HEK293T (cell line): ENCODE data around the gene ZNF436.

ENCODE experiments used
- CTCF ChIA-PET: fragments of 350-600 bp; formaldehyde crosslinking; extraction: SDS; loops from one replicate; lab custom pipeline; 2021; ENCODE audit warnings: antibody characterized with exemption, inconsistent platforms; lab: Yijun Ruan, JAX
- POLR2A ChIA-PET: fragments of 350-600 bp; formaldehyde crosslinking; extraction: SDS; loops from one replicate; lab custom pipeline; 2020; ENCODE audit warnings: antibody characterized with exemption, inconsistent platforms; lab: Yijun Ruan, JAX
- DNase-seq: peaks from one replicate; pipeline ENCODE4 v3.0.0; 2012; ENCODE audit warnings: mixed read lengths; ENCODE audit errors: extremely low spot score
- ARNT ChIP-seq: fragments of 450-650 bp; IDR thresholded peaks from 2 replicates; pipeline ENCODE4 v1.6.1; 2017; ENCODE audit warnings: mild to moderate bottlenecking
- BHLHE40 ChIP-seq: fragments of 450-650 bp; IDR thresholded peaks from 2 replicates; pipeline ENCODE4 v1.6.1; 2016; ENCODE audit warnings: mild to moderate bottlenecking, moderate library complexity, borderline replicate concordance
- CTBP1 ChIP-seq: fragments of 450-650 bp; IDR thresholded peaks from 2 replicates; pipeline ENCODE4 v1.6.1; 2016; ENCODE audit warnings: borderline replicate concordance
- ELF4 ChIP-seq: fragments of 450-650 bp; IDR thresholded peaks from 2 replicates; pipeline ENCODE4 v1.6.1; 2017; ENCODE audit warnings: antibody characterized with exemption
- FOXA1 ChIP-seq: fragments of 450-650 bp; IDR thresholded peaks from 2 replicates; pipeline ENCODE4 v1.6.1; 2016; ENCODE audit warnings: mild to moderate bottlenecking
- FOXK2 ChIP-seq: fragments of 450-650 bp; IDR thresholded peaks from 2 replicates; pipeline ENCODE4 v1.6.1; 2016; ENCODE audit warnings: mild to moderate bottlenecking
- FOXM1 ChIP-seq: fragments of 450-650 bp; IDR thresholded peaks from 2 replicates; pipeline ENCODE4 v1.6.1; 2017; ENCODE audit warnings: mild to moderate bottlenecking, borderline replicate concordance
- HDGF ChIP-seq: fragments of 450-650 bp; IDR thresholded peaks from 2 replicates; pipeline ENCODE4 v1.6.1; 2017; ENCODE audit warnings: antibody characterized with exemption, borderline replicate concordance
- L3MBTL2 ChIP-seq: fragments of 450-650 bp; conservative IDR thresholded peaks from 2 replicates; pipeline ENCODE4 v1.6.1; 2016; ENCODE audit warnings: mild to moderate bottlenecking
- LEF1 ChIP-seq: fragments of 450-650 bp; IDR thresholded peaks from 2 replicates; pipeline ENCODE4 v1.6.1; 2017; ENCODE audit warnings: mild to moderate bottlenecking, borderline replicate concordance
- NFRKB ChIP-seq: fragments of 450-650 bp; IDR thresholded peaks from 2 replicates; pipeline ENCODE4 v1.6.1; 2016; ENCODE audit warnings: mild to moderate bottlenecking, moderate library complexity
- PKNOX1 ChIP-seq: fragments of 450-650 bp; IDR thresholded peaks from 2 replicates; pipeline ENCODE4 v1.6.1; 2016
- SP1 ChIP-seq: fragments of 450-650 bp; IDR thresholded peaks from 2 replicates; pipeline ENCODE4 v1.6.1; 2017
- SUZ12 ChIP-seq: fragments of 450-650 bp; IDR thresholded peaks from 2 replicates; pipeline ENCODE4 v1.6.1; 2016; ENCODE audit warnings: mild to moderate bottlenecking
- TARDBP ChIP-seq: fragments of 450-650 bp; IDR thresholded peaks from 2 replicates; pipeline ENCODE4 v1.6.1; 2016
- ZNF384 ChIP-seq: fragments of 450-650 bp; IDR thresholded peaks from 2 replicates; pipeline ENCODE4 v1.6.1; 2016

The ZNF436 gene

GRCh38 chr1:23343221-23344110 lies 26.2 kb downstream of the ZNF436 start:
- TF ChIP-seq CTBP1 (no peak), NFRKB (no peak), L3MBTL2 (0 out of 2 replicates have a peak, but pooled peaks have one; percentile 29), ELF4 (no peak), FOXK2 (no peak)
- ChIA-PET POLR2A (interaction anchor here (0.7 to 3.0 kb wide), 11 partner anchors 14 to 356 kb away, joined by 3 to 97 read pairs (median 4); partner anchors contain the start of genes HTR1D, ID3 and ZNF436), CTCF (no interaction called here)
- peak; percentile 20 for DNase-seq

- DNase-seq = no peak
- TF ChIP-seq ELF4 (no peak), PKNOX1 (no peak), ZNF384 (no peak), LEF1 (no peak), L3MBTL2 (no peak), BHLHE40 (no peak), FOXK2 (no peak), FOXM1 (no peak), SP1 (no peak), NFRKB (no peak), ARNT (no peak), FOXA1 (no peak), CTBP1 (no peak), TARDBP (no peak), HDGF (no peak), SUZ12 (no peak)
- ChIA-PET POLR2A (interaction anchor here (1.1 kb wide), 1 partner anchor 26 kb away, joined by 3 read pairs; no protein-coding TSS in a partner anchor), CTCF (no interaction called here)
Measured at GRCh38 chr1:23341931-23342692, 27.5 kb downstream of the ZNF436 start.

- ChIA-PET POLR2A (interaction anchor here (1.4 to 1.8 kb wide), 2 partner anchors 8 to 29 kb away, joined by 3 to 7 read pairs; no protein-coding TSS in a partner anchor), CTCF (interaction anchor here (0.6 kb wide), 1 partner anchor 50 kb away, joined by 4 read pairs; no protein-coding TSS in a partner anchor)
- DNase-seq = no peak
- no peak for TF ChIP-seq SP1
- no peak for TF ChIP-seq HDGF
- TF ChIP-seq PKNOX1 = no peak
- TF ChIP-seq FOXM1 = no peak
- no peak for TF ChIP-seq LEF1
- TF ChIP-seq ARNT = no peak
- no peak for TF ChIP-seq FOXK2
- no peak for TF ChIP-seq NFRKB
- no peak for TF ChIP-seq ZNF384
- TF ChIP-seq L3MBTL2 = no peak
- TF ChIP-seq TARDBP = no peak
- TF ChIP-seq SUZ12 = no peak
- no peak for TF ChIP-seq ELF4
- no peak for TF ChIP-seq CTBP1
- no peak for TF ChIP-seq BHLHE40
- no peak for TF ChIP-seq FOXA1
Measured at GRCh38 chr1:23339632-23340031, 30.0 kb downstream of the ZNF436 start.

GRCh38 chr1:23337869-23338268 lies 31.8 kb downstream of the ZNF436 start:
- ChIA-PET POLR2A (interaction anchor here (1.8 kb wide), 1 partner anchor 31 kb away, joined by 7 read pairs; no protein-coding TSS in a partner anchor), CTCF (interaction anchor here (0.6 kb wide), 1 partner anchor 66 kb away, joined by 3 read pairs; no protein-coding TSS in a partner anchor)
- TF ChIP-seq ZNF384 (no peak), FOXM1 (no peak), SP1 (no peak), ELF4 (no peak), SUZ12 (no peak), LEF1 (no peak), L3MBTL2 (no peak), BHLHE40 (no peak), TARDBP (no peak), HDGF (no peak), FOXA1 (no peak), NFRKB (no peak), PKNOX1 (no peak), ARNT (no peak), CTBP1 (no peak), FOXK2 (no peak)
- no peak for DNase-seq

GRCh38 chr1:23331713-23332112 lies 37.9 kb downstream of the ZNF436 start:
- DNase-seq = no peak
- TF ChIP-seq CTBP1 = no peak
- TF ChIP-seq LEF1 = no peak
- no peak for TF ChIP-seq SP1
- no peak for TF ChIP-seq BHLHE40
- TF ChIP-seq ARNT = no peak
- TF ChIP-seq NFRKB = no peak
- no peak for TF ChIP-seq PKNOX1
- TF ChIP-seq SUZ12 = no peak
- TF ChIP-seq HDGF = no peak
- TF ChIP-seq ZNF384 = no peak
- no peak for TF ChIP-seq FOXK2
- no peak for TF ChIP-seq ELF4
- TF ChIP-seq FOXM1 = no peak
- no peak for TF ChIP-seq FOXA1
- no peak for TF ChIP-seq TARDBP
- no peak for TF ChIP-seq L3MBTL2
- POLR2A ChIA-PET = interaction anchor here (0.9 kb wide), 1 partner anchor 9 kb away, joined by 3 read pairs; no protein-coding TSS in a partner anchor
- CTCF ChIA-PET = no interaction called here
